ENCODE data around the gene TBPL1. TPM values are rescaled to one million over a fixed set of nuclear protein-coding genes. Genes with fewer than 3 reads are reported as not detected.
"Not testable (repeated sequence)": the region's sequence is repeated elsewhere in the genome, so short reads cannot be mapped to it uniquely, and the experiment has no call there.

Gene TBPL1
- total RNA-seq, 2 experiments from 2014 or later, result 32.2 to 33.9 TPM

DNA sequence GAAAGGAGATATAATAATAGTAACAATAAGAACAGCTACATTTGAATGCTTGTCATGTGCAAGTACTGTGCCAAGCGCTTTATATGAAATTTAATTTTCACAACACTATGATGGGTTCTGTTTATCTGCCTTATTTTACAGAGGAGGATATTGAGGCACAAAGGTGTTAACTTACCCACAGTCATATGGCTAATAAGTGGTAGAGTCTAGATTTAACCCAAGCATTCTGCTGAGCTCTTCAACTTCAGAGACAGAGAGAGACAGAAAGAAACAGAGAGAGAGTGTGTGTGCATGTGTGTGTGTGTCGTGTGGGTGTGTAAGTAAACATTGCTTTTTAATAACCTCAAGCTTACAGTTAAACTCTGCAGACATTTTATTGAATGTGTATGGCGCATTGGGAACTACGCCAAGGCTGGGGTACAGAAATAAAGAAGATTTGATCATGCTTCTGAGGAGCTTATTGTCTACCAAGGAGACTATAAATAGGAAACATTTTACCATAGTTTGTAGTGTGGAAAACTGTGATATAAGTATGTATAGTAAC, 12.9 kb downstream of the TBPL1 start:
- ATAC-seq (no peak), DNase-seq (no peak)
- peaks cover 57% of the 10 kb centered on the region for H3K4me1 Mint-ChIP-seq
- POLR2A ChIA-PET, result no interaction called here
- H3K27ac Mint-ChIP-seq, result peak overlapping the region; percentile 28
- intact Hi-C loops (cut with DNase I, micrococcal nuclease), result no loop called here
- CTCF ChIA-PET, result interaction anchor here (0.6 to 3.3 kb wide), 9 partner anchors 8 to 158 kb away, joined by 3 to 15 read pairs (median 5); no protein-coding TSS in a partner anchor
- no peaks in the 10 kb centered on the region for H3K9me3 Mint-ChIP-seq (ENCODE audit: low read depth)
- peaks cover 5% of the 10 kb centered on the region for H3K36me3 Mint-ChIP-seq (ENCODE audit: low read depth)
- no peak overlapping the region for H3K4me3 Mint-ChIP-seq
- no peaks in the 10 kb centered on the region for H3K27me3 Mint-ChIP-seq

DNA sequence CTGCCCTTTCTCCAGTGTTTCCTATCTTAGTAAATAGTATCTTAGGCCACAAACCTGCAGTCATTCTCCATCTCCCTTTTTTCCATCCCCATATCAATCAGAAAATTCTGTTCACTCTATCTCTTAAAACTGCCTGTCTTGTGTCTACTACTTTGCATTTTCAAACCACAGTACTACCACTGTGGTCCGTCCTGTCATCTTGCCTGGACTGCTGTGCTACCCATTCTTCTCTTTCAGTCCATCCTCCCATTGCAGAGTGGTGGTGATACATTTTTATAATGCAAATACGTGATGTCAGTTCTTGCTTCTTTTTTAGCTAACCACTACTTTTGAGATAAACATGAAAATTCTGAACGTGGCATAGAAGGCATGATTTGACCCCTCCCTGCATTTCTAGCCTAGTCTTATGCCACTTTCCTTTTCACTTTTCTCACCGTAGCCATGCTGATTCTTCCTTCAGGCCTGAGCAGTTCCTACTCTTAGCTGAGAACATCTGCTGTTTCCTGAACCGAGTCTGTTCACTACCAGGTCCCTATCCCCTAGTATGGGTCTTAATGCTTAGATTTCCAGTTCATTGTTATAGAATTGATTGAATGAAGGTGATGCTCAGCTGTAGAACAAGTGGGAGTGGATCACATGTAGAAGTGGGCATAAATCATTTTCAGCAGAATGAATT, 13.8 kb downstream of the TBPL1 start:
- H3K27me3 Mint-ChIP-seq, result no peaks in the 10 kb centered on the region
- ATAC-seq (no peak), DNase-seq (no peak)
- H3K27ac Mint-ChIP-seq, result no peak overlapping the region
- ChIA-PET POLR2A (interaction anchor here (0.6 kb wide), 1 partner anchor 12 kb away, joined by 3 read pairs; no protein-coding TSS in a partner anchor), CTCF (interaction anchor here (0.5 to 3.3 kb wide), 10 partner anchors 9 to 1361 kb away, joined by 3 to 15 read pairs (median 4); no protein-coding TSS in a partner anchor)
- H3K36me3 Mint-ChIP-seq (ENCODE audit: low read depth), result peaks cover 9% of the 10 kb centered on the region
- H3K4me3 Mint-ChIP-seq, result no peak overlapping the region
- intact Hi-C loops (cut with DNase I, micrococcal nuclease), result no loop called here
- peaks cover 59% of the 10 kb centered on the region for H3K4me1 Mint-ChIP-seq
- no peaks in the 10 kb centered on the region for H3K9me3 Mint-ChIP-seq (ENCODE audit: low read depth)

DNA sequence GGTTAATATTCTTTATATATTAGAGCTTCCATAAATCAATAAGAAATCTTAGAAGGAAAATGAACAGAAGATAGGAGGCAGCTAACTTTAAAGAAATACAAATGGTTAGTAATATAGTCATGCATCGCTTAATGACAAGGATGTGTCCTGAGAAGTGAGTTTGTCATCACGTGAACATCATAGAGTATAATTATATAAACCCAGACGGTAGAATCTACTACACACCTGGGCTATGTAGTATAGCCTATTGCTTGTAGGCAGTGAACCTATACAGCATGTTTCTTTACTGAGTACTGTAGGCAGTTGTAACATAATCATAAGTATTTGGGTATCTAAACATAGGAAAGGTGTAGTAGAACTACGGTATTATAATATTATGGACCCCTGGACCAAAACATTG, 14.3 kb downstream of the TBPL1 start:
- peaks cover 54% of the 10 kb centered on the region for H3K4me1 Mint-ChIP-seq
- POLR2A ChIA-PET, result interaction anchor here (0.6 kb wide), 1 partner anchor 13 kb away, joined by 3 read pairs; no protein-coding TSS in a partner anchor
- H3K36me3 Mint-ChIP-seq (ENCODE audit: low read depth), result peaks cover 9% of the 10 kb centered on the region
- H3K4me3 Mint-ChIP-seq, result no peak overlapping the region
- H3K27me3 Mint-ChIP-seq, result no peaks in the 10 kb centered on the region
- no peak overlapping the region for H3K27ac Mint-ChIP-seq
- intact Hi-C loops (cut with DNase I, micrococcal nuclease), result no loop called here
- no peak for DNase-seq
- CTCF ChIA-PET, result interaction anchor here (0.7 to 3.3 kb wide), 6 partner anchors 9 to 137 kb away, joined by 3 to 15 read pairs (median 4); no protein-coding TSS in a partner anchor
- ATAC-seq, result no peak
- no peaks in the 10 kb centered on the region for H3K9me3 Mint-ChIP-seq (ENCODE audit: low read depth)

DNA sequence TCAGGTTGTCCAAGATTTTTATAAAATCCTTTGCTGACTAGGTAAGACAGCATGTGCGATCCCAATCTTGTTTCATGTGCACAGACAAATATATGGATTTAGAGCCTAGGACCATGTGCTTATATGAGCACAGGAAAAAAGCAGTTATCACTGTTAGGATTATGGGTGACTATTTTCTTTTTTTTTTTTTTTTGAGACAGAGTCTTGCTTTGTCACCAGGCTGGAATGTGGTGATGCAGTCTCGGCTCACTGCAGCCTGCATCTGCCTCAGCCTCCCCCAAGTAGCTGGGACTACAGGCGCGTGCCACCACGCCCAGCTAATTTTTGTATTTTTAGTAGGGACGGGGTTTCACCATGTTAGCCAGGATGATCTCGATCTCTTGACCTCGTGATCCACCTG, 14.8 kb downstream of the TBPL1 start:
- H3K4me3 Mint-ChIP-seq; H3K27me3 Mint-ChIP-seq; intact Hi-C loops (cut with DNase I, micrococcal nuclease); DNase-seq; ATAC-seq; H3K36me3 Mint-ChIP-seq (ENCODE audit: low read depth); H3K27ac Mint-ChIP-seq; POLR2A ChIA-PET; H3K9me3 Mint-ChIP-seq (ENCODE audit: low read depth): not testable (repeated sequence)
- H3K4me1 Mint-ChIP-seq, result peaks cover 50% of the 10 kb centered on the region
- CTCF ChIA-PET, result interaction anchor here (0.9 to 3.3 kb wide), 3 partner anchors 13 to 129 kb away, joined by 3 to 15 read pairs (median 4); no protein-coding TSS in a partner anchor

DNA sequence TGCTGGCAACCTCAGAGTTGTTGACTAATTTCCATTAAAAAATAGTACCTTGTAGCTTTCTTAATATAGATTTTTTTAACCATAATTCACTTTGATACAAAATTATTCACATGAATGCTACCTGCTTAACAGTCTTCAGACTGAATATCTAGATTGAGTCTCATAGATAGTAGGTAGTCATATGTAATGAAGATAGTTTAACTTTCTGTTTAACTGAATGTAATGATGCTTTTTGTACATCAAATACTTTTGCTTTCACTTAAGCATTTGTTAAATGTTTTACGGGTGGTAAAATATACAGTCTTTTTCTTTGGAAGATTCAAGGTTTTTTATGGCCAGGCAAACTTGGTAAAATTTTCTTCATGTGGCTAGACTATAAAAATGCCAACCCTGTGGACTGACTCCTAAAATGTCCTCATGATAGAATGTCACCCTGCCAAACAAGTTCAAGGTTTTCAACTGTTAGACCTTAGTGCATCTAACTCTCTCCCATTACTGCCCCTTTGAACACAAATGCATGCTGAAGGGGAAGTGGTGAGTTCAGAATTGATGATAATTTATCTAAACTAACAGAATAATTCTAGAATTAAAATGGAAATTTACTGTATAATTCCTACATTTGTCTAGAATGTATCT, 16.4 kb downstream of the TBPL1 start:
- ChIA-PET POLR2A (no interaction called here), CTCF (interaction anchor here (0.8 to 2.5 kb wide), 5 partner anchors 8 to 143 kb away, joined by 3 to 6 read pairs (median 3); no protein-coding TSS in a partner anchor)
- intact Hi-C loops (cut with DNase I, micrococcal nuclease), result no loop called here
- Mint-ChIP-seq H3K36me3 (ENCODE audit: low read depth) (peaks cover 10% of the 10 kb centered on the region), H3K27ac (no peak overlapping the region), H3K9me3 (ENCODE audit: low read depth) (no peaks in the 10 kb centered on the region), H3K27me3 (no peaks in the 10 kb centered on the region), H3K4me1 (peaks cover 48% of the 10 kb centered on the region), H3K4me3 (no peak overlapping the region)
- ATAC-seq, result peak; percentile 57
- no peak for DNase-seq

DNA sequence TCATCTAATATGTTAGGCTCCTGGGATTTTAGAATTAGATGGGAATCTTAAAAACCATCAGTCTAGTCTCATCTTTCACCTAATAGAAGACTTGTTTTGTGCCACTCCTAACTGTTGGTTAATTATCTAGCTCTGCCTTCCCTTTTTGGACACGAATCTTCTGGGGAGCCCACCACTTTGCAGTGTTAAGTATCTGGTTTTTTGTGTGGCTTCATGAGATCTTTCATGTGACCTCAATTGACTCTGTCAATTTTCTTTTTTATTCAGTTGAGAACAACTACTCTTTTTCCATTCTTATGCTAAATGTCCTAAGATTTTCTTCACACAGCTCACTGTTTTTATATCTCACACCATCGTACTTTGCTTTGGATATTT, 16.9 kb downstream of the TBPL1 start:
- H3K36me3 Mint-ChIP-seq (ENCODE audit: low read depth), result peaks cover 10% of the 10 kb centered on the region
- H3K4me3 Mint-ChIP-seq, result no peak overlapping the region
- peak overlapping the region; percentile 72 for H3K27ac Mint-ChIP-seq
- POLR2A ChIA-PET, result no interaction called here
- ATAC-seq (no peak), DNase-seq (no peak)
- H3K9me3 Mint-ChIP-seq (ENCODE audit: low read depth), result no peaks in the 10 kb centered on the region
- H3K27me3 Mint-ChIP-seq, result no peaks in the 10 kb centered on the region
- CTCF ChIA-PET, result interaction anchor here (0.8 to 2.5 kb wide), 4 partner anchors 9 to 127 kb away, joined by 3 to 18 read pairs (median 4); no protein-coding TSS in a partner anchor
- H3K4me1 Mint-ChIP-seq, result peaks cover 43% of the 10 kb centered on the region
- intact Hi-C loops (cut with DNase I, micrococcal nuclease), result loop anchor here in 1 of 2 experiments (5.0 kb wide), 1 partner anchor 48 kb away; no protein-coding TSS in a partner anchor

DNA sequence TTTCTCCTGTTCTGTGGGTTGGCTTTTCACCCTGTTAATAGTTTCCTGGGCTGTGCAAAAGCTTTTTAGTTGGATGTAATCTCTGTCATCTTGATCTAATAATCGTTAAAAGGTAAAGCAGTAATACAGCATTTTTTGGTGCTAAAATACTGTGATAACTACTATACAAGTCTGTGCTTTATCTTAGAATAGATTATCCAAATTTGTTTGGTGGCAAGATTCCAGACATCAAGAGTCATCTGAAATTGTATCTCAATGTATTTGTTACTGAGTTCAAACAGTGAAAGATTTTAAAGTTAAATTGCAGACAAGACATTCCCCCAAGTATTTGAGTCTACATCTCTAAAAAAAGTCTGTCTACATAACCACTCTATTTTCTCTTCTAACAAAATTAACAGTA, 18.8 kb downstream of the TBPL1 start:
- ATAC-seq, result no peak
- POLR2A ChIA-PET, result no interaction called here
- no peaks in the 10 kb centered on the region for H3K9me3 Mint-ChIP-seq (ENCODE audit: low read depth)
- H3K4me3 Mint-ChIP-seq, result no peak overlapping the region
- peaks cover 9% of the 10 kb centered on the region for H3K36me3 Mint-ChIP-seq (ENCODE audit: low read depth)
- no peaks in the 10 kb centered on the region for H3K27me3 Mint-ChIP-seq
- CTCF ChIA-PET, result interaction anchor here (2.5 kb wide), 1 partner anchor 125 kb away, joined by 6 read pairs; no protein-coding TSS in a partner anchor
- H3K27ac Mint-ChIP-seq, result no peak overlapping the region
- no peak for DNase-seq
- intact Hi-C loops (cut with DNase I, micrococcal nuclease), result loop anchor here (2.0 to 5.0 kb wide), 2 partner anchors 47 to 50 kb away; no protein-coding TSS in a partner anchor
- H3K4me1 Mint-ChIP-seq, result peaks cover 29% of the 10 kb centered on the region

DNA sequence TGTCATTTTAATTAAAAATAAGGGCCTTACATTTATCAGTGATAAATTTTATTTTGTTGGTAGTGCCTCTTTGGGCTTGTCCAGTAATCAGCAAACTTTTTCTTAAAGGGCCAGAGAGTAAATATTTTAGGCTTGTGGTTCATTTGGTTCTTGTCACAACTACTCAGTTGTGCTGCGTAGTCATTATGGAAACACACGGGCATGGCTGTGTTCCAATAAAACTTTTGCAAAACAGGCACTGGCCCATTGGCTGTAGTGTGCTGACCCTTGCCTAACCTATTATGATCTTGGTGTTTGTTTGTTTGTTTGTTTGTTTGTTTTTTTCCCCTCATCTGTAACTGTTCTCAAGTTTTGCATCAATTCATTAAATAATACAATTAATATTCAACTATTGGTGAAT, 19.4 kb downstream of the TBPL1 start:
- no peaks in the 10 kb centered on the region for H3K27me3 Mint-ChIP-seq
- H3K4me3 Mint-ChIP-seq, result no peak overlapping the region
- ChIA-PET POLR2A (no interaction called here), CTCF (interaction anchor here (0.7 to 2.9 kb wide), 28 partner anchors 8 to 194 kb away, joined by 3 to 79 read pairs (median 8); partner anchors contain the start of genes SLC2A12 and TBPL1)
- no peak for DNase-seq
- H3K36me3 Mint-ChIP-seq (ENCODE audit: low read depth), result peaks cover 9% of the 10 kb centered on the region
- no peak overlapping the region for H3K27ac Mint-ChIP-seq
- peaks cover 28% of the 10 kb centered on the region for H3K4me1 Mint-ChIP-seq
- no peak for ATAC-seq
- intact Hi-C loops (cut with DNase I, micrococcal nuclease), result loop anchor here (2.0 to 5.0 kb wide), 2 partner anchors 48 to 50 kb away; no protein-coding TSS in a partner anchor
- H3K9me3 Mint-ChIP-seq (ENCODE audit: low read depth), result no peaks in the 10 kb centered on the region

DNA sequence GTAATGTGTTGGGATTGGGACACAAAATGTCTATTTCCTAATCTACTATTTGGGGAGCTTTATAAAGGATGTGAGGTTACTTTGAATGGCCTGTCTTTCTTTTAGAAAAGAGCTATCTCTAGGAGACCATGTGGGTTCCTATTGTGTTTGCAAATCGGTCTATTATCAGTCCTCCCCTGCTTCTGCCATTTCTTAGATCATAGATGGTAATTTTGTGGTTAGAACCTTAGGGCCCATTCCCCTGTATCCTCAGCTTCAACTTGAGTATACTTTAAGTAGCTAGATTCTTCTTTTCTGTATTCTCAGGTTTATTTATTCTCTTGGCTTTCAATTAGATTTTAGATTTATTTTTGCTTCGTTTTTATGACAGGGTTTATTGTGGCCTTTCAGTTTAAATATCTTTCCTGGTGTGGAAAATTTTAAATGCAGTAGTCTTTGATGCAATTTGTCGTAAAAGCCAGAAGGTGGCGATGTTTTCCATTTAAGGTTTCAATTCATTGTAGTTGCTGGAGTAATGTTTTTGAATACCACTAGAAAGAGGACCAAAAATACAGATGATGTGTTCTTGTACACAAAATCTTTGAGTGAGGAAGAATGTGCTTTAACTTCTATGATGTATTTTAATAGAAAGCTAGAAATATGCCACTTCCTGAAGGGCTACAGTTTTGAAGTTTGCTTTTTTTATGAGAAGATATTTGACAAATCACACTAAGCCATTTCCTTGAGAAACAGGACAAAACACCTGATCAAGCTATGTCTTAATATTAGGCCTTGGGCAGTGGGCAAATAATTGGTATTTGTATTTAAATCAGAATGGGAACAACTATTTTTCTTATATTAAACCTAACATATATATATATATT, 20.3 kb downstream of the TBPL1 start:
- intact Hi-C loops (cut with DNase I, micrococcal nuclease), result loop anchor here (1.0 to 5.0 kb wide), 4 partner anchors 49 to 124 kb away; no protein-coding TSS in a partner anchor
- POLR2A ChIA-PET, result no interaction called here

DNA sequence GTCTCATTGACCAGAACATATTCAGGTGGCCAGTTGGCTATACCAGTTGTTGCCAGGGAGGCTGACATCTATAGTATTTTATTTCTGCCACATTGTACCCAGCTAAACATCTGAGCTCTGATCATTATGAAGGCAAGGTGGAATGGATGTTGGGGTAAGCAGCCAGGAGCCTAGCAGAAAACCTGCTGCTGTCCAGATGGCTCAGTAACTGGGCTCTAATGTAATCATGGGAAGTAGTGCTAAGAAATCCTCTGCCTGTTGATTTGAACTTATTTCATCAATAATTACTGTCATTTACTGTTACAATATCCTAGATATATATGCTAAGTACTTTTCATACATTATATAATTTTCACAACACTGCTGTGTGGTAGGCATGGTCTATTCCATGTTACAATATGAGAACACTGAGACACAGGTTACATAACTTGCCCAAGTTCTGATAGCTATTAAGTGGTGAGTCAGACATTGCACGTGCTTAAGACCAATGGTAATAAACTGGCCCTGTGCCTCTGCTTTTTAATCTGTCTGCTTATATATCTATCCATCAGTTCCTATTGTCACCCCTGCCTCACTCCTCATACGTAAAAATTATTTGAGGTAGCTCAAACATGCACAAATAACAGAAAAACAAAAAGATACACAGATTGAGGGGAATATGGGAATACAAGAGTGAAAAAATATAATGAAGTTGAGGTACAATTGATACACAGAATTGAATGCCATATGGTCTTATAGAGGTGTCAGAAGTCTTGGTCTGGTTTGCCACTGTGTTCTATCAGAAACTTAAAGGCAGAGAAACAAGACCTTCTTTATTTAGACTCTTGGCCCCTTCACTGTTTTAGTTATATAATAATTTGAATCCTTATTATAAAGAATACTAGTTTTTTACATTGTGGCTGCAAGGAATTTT, 25.2 kb downstream of the TBPL1 start:
- POLR2A ChIA-PET, result no interaction called here
- no peak overlapping the region for H3K27ac Mint-ChIP-seq
- H3K27me3 Mint-ChIP-seq, result no peaks in the 10 kb centered on the region
- CTCF ChIA-PET, result interaction anchor here (0.6 to 6.3 kb wide), 11 partner anchors 12 to 145 kb away, joined by 3 to 42 read pairs (median 3); partner anchors contain the start of gene SLC2A12
- no peak for ATAC-seq
- intact Hi-C loops (cut with DNase I, micrococcal nuclease), result no loop called here
- H3K36me3 Mint-ChIP-seq (ENCODE audit: low read depth), result peaks cover 15% of the 10 kb centered on the region
- H3K4me1 Mint-ChIP-seq, result peaks cover 30% of the 10 kb centered on the region
- DNase-seq, result no peak
- H3K9me3 Mint-ChIP-seq (ENCODE audit: low read depth), result no peaks in the 10 kb centered on the region
- H3K4me3 Mint-ChIP-seq, result no peak overlapping the region

More for the DNA sequence above, 20.3 kb downstream of the TBPL1 start:
- no peak for DNase-seq
- Mint-ChIP-seq H3K27ac (no peak overlapping the region), H3K4me1 (peaks cover 31% of the 10 kb centered on the region), H3K27me3 (no peaks in the 10 kb centered on the region), H3K9me3 (ENCODE audit: low read depth) (no peaks in the 10 kb centered on the region), H3K4me3 (no peak overlapping the region), H3K36me3 (ENCODE audit: low read depth) (peaks cover 9% of the 10 kb centered on the region)
- CTCF ChIA-PET, result interaction anchor here (0.5 to 2.9 kb wide), 43 partner anchors 8 to 414 kb away, joined by 3 to 79 read pairs (median 6); partner anchors contain the start of genes SLC2A12 and TBPL1
- ATAC-seq, result peak; percentile 61
